ENCODE data around the gene RALB. TPM values are rescaled to one million over a fixed set of nuclear protein-coding genes. Genes with fewer than 3 reads are reported as not detected.

The RALB gene
- total RNA-seq, 1 experiment from 2014 or later: 24.6 TPM

DNA sequence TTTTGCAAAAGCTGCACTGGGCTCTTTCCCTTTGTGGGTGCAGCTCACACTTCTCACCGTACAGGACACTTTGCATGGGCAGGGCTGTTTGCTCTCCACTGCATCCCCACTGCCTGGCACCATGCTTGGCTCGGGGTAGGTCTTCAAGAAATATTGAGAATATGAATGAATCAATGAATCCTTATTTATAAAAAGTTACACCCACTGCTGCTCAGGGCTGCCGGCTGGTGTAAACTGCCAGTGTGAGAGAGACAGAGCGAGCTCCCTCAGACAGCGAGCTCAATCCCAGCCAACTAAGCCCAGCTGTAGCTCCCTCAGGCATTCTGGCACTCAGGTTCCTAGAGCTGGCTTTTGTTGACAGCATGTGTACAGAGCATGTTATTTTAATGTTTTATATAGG lies 32.9 kb upstream of the RALB start:
- no peak overlapping the region for H2BK120ac ChIP-seq (ENCODE audit: low read depth, low read length, poor library complexity, severe bottlenecking)
- no peaks in the 10 kb centered on the region for H3K79me1 ChIP-seq (ENCODE audit: insufficient read depth, low read depth, low read length, poor library complexity, severe bottlenecking)
- H4K5ac ChIP-seq (ENCODE audit: insufficient read length, low read depth, low read length): no peak overlapping the region
- H3T11ph ChIP-seq (ENCODE audit: low read length): no peak overlapping the region
- no peak overlapping the region for H4K8ac ChIP-seq (replicated peaks; ENCODE audit: insufficient read length, low read depth, low read length)
- H3K4me1 ChIP-seq (ENCODE audit: insufficient read depth, low read length): no peaks in the 10 kb centered on the region
- no peak overlapping the region for H2BK12ac ChIP-seq (ENCODE audit: insufficient read length, low read depth, low read length)
- no peak overlapping the region for H3K4ac ChIP-seq (ENCODE audit: low read depth, low read length)
- H3K4me3 Mint-ChIP-seq: no peak overlapping the region
- H3K27me3 Mint-ChIP-seq (ENCODE audit: low read depth): peaks cover 26% of the 10 kb centered on the region
- no peaks in the 10 kb centered on the region for H3K23me2 ChIP-seq (ENCODE audit: insufficient read length, low read depth, low read length, poor library complexity, severe bottlenecking)
- H3K27me3 ChIP-seq (ENCODE audit: insufficient read depth, low read length): peaks cover 10% of the 10 kb centered on the region; the same call in 1 of the 2 replicates
- no peak overlapping the region for H3K9ac ChIP-seq (ENCODE audit: extremely low read depth, insufficient read length, low read length)
- H2BK20ac ChIP-seq (ENCODE audit: low read depth, low read length, poor library complexity, severe bottlenecking): no peak overlapping the region
- no peak overlapping the region for H3K27ac ChIP-seq (ENCODE audit: insufficient read length, low read depth, low read length)
- peaks cover 29 to 33% of the 10 kb centered on the region in 2 experiments for H3K4me1 Mint-ChIP-seq
- no peak overlapping the region for H2AFZ ChIP-seq (ENCODE audit: low read length)
- no peak for TF ChIP-seq CTCF (conservative IDR thresholded peaks at IDR 0.05)
- no peaks in the 10 kb centered on the region; the same call in 1 of the 2 replicates for H3K79me2 ChIP-seq (ENCODE audit: insufficient read depth, low read length)
- no peak for DNase-seq
- H2BK5ac ChIP-seq (ENCODE audit: insufficient read length, low read length): no peak overlapping the region
- peaks cover 5% of the 10 kb centered on the region for H4K20me1 ChIP-seq (ENCODE audit: control insufficient read depth, insufficient read depth, insufficient read length)
- H3K9me3 Mint-ChIP-seq: peaks cover 6 to 9% of the 10 kb centered on the region in 2 experiments
- no peak overlapping the region for H3K23ac ChIP-seq (ENCODE audit: insufficient read length, low read depth, low read length)
- no peak overlapping the region for H2AK5ac ChIP-seq (ENCODE audit: insufficient read length, low read length)
- H3K4me2 ChIP-seq (ENCODE audit: insufficient read depth, insufficient read length, low read length): no peak overlapping the region
- H4K91ac ChIP-seq (ENCODE audit: insufficient read length, low read depth, low read length): no peak overlapping the region
- no peak overlapping the region for H3K14ac ChIP-seq (ENCODE audit: insufficient read depth, low read length)
- H3K56ac ChIP-seq (ENCODE audit: insufficient read length, low read depth, low read length): no peak overlapping the region
- H3K9me3 ChIP-seq (ENCODE audit: control insufficient read depth, low read depth, low read length): peaks cover 4% of the 10 kb centered on the region
- no peak overlapping the region for H2BK15ac ChIP-seq (ENCODE audit: low read depth, low read length)
- H3K36me3 Mint-ChIP-seq (ENCODE audit: insufficient read depth in 1 of 3, low read depth in 3 of 3): peaks cover 10 to 25% (median 23%) of the 10 kb centered on the region in 3 experiments
- WGBS (ENCODE audit: extremely low coverage, insufficient read length, low lambda C conversion rate): no CpG with 5 or more reads among the region's 5 CpGs
- H3K27ac Mint-ChIP-seq: no peak overlapping the region
- no peak overlapping the region for H3K18ac ChIP-seq (ENCODE audit: insufficient read length, low read depth, low read length)

All from H9 (cell line).